ENCODE measurements around the gene ORMDL2. TPM values are rescaled to one million over a fixed set of nuclear protein-coding genes. Genes with fewer than 3 reads are reported as not detected.

ORMDL2 gene
- total and polyA plus RNA-seq, 2 donors (not counting 3 experiments of a cell fraction or from before 2014, with no cell fraction given), result 55.0 to 70.4 TPM

- no peaks in the 10 kb centered on the region for H3K79me2 ChIP-seq (ENCODE audit: control insufficient read depth, insufficient read depth, low read length)
- H3K9me1 ChIP-seq (replicated peaks; ENCODE audit: control insufficient read depth, extremely low read depth, insufficient read depth, low read length), result no peaks in the 10 kb centered on the region
- no peak overlapping the region for H3K9ac ChIP-seq (replicated peaks; ENCODE audit: extremely low read depth, insufficient read depth, low read length)
- ChIA-PET CTCF (interaction anchor here (1.6 kb wide), 1 partner anchor 8 kb away, joined by 4 read pairs; no protein-coding TSS in a partner anchor), POLR2A (no interaction called here)
- H3K4me1 ChIP-seq (ENCODE audit: control insufficient read depth, extremely low read depth, insufficient read depth, low read length), result no peaks in the 10 kb centered on the region
- FAIRE-seq (no peak), DNase-seq (ENCODE audit: low read depth, low spot score) (no peak)
- intact Hi-C loops (cut with micrococcal nuclease) (no loop called here), dilution Hi-C loops (cut with MboI; ENCODE audit: extremely low pct_ligation_motif_present, low sequenced_read_pairs) (no loop called here)
- H3K4me2 ChIP-seq (ENCODE audit: insufficient read depth, low read length), result no peak overlapping the region
- no peaks in the 10 kb centered on the region for H3K9me3 ChIP-seq (replicated peaks; ENCODE audit: control insufficient read depth, insufficient read depth, low read length)
- no peak overlapping the region for H3K27ac ChIP-seq (ENCODE audit: insufficient read depth, low read depth, low read length)
- no TSS peak for BruUV-seq (replicated peaks)
- H3K4me3 ChIP-seq (replicated peaks in 1 of 3; ENCODE audit: insufficient read depth in 1 of 3, low read depth in 1 of 3, low read length in 3 of 3), result no peak overlapping the region
- H3K27me3 ChIP-seq (ENCODE audit: control insufficient read depth in 2 of 2, insufficient read depth in 2 of 2, low read length in 2 of 2), result no peaks in the 10 kb centered on the region
- H4K20me1 ChIP-seq (replicated peaks; ENCODE audit: control insufficient read depth, extremely low read depth, insufficient read depth, low read length), result no peaks in the 10 kb centered on the region
- peaks cover 19 to 23% of the 10 kb centered on the region in 2 experiments for H3K36me3 ChIP-seq (ENCODE audit: control insufficient read depth in 2 of 2, extremely low read depth in 1 of 2, insufficient read depth in 2 of 2, low read length in 2 of 2)
- no peak overlapping the region for H2AFZ ChIP-seq (ENCODE audit: low read depth, low read length)
- no peak for TF ChIP-seq MYC (IDR thresholded peaks at IDR 0.05; ENCODE audit: low read depth, low read length)
- no peak for TF ChIP-seq CTCF (IDR thresholded peaks at IDR 0.05; ENCODE audit: extremely low read depth in 1 of 2, insufficient read depth in 1 of 2, low read depth in 1 of 2, low read length in 2 of 2)
- TF ChIP-seq MAX (IDR thresholded peaks at IDR 0.05; ENCODE audit: insufficient read depth, insufficient read length), result no peak
- no peak for TF ChIP-seq POLR2AphosphoS5 (IDR thresholded peaks at IDR 0.05; ENCODE audit: insufficient read depth, low read depth, low read length)
Measured at GRCh38 chr12:55789893-55790292, 27.9 kb upstream of the ORMDL2 start.

- dilution Hi-C loops (cut with MboI; ENCODE audit: extremely low pct_ligation_motif_present, low sequenced_read_pairs), result no loop called here
- no TSS peak for BruUV-seq (replicated peaks)
- FAIRE-seq (no peak), DNase-seq (ENCODE audit: low read depth, low spot score) (no peak)
- Histone ChIP-seq H3K4me3 (replicated peaks in 1 of 3; ENCODE audit: insufficient read depth in 1 of 3, low read depth in 1 of 3, low read length in 3 of 3) (no peak overlapping the region), H3K36me3 (ENCODE audit: control insufficient read depth in 2 of 2, extremely low read depth in 1 of 2, insufficient read depth in 2 of 2, low read length in 2 of 2) (peaks cover 14 to 16% of the 10 kb centered on the region in 2 experiments), H3K4me1 (ENCODE audit: control insufficient read depth, extremely low read depth, insufficient read depth, low read length) (no peaks in the 10 kb centered on the region), H3K9me1 (replicated peaks; ENCODE audit: control insufficient read depth, extremely low read depth, insufficient read depth, low read length) (no peaks in the 10 kb centered on the region), H3K27me3 (ENCODE audit: control insufficient read depth in 2 of 2, insufficient read depth in 2 of 2, low read length in 2 of 2) (no peaks in the 10 kb centered on the region), H3K9me3 (replicated peaks; ENCODE audit: control insufficient read depth, insufficient read depth, low read length) (no peaks in the 10 kb centered on the region), H3K9ac (replicated peaks; ENCODE audit: extremely low read depth, insufficient read depth, low read length) (no peak overlapping the region), H3K4me2 (ENCODE audit: insufficient read depth, low read length) (no peak overlapping the region), H3K27ac (ENCODE audit: insufficient read depth, low read depth, low read length) (no peak overlapping the region), H2AFZ (ENCODE audit: low read depth, low read length) (no peak overlapping the region), H3K79me2 (ENCODE audit: control insufficient read depth, insufficient read depth, low read length) (peaks cover 13% of the 10 kb centered on the region), H4K20me1 (replicated peaks; ENCODE audit: control insufficient read depth, extremely low read depth, insufficient read depth, low read length) (no peaks in the 10 kb centered on the region)
- CTCF ChIA-PET, result interaction anchor here (2.4 to 4.3 kb wide), 2 partner anchors 16 to 57 kb away, joined by 7 to 56 read pairs; no protein-coding TSS in a partner anchor
- TF ChIP-seq POLR2AphosphoS5 (IDR thresholded peaks at IDR 0.05; ENCODE audit: insufficient read depth, low read depth, low read length) (no peak), FOS (IDR thresholded peaks at IDR 0.05; ENCODE audit: borderline replicate concordance, insufficient read depth, low read length) (no peak), MAX (IDR thresholded peaks at IDR 0.05; ENCODE audit: insufficient read depth, insufficient read length) (no peak), EZH2 (IDR thresholded peaks at IDR 0.05; ENCODE audit: borderline replicate concordance, low read depth, low read length, severe bottlenecking) (no peak), JUN (IDR thresholded peaks at IDR 0.05; ENCODE audit: borderline replicate concordance, insufficient read depth, insufficient read length, low read depth) (no peak), MYC (IDR thresholded peaks at IDR 0.05; ENCODE audit: low read depth, low read length) (no peak), GATA2 (IDR thresholded peaks at IDR 0.05; ENCODE audit: insufficient read depth, insufficient read length, low read depth, low read length) (no peak), POLR2A (IDR thresholded peaks at IDR 0.05; ENCODE audit: low read depth, low read length) (no peak), CTCF (IDR thresholded peaks at IDR 0.05; ENCODE audit: extremely low read depth in 1 of 2, insufficient read depth in 1 of 2, low read depth in 1 of 2, low read length in 2 of 2) (no peak)
- intact Hi-C loops (cut with micrococcal nuclease), result no loop called here
- POLR2A ChIA-PET, result no interaction called here
Measured at GRCh38 chr12:55795950-55796349, 21.9 kb upstream of the ORMDL2 start.
